Measurements from ENCODE around the gene CDK14. TPM values are rescaled to one million over a fixed set of nuclear protein-coding genes. Genes with fewer than 3 reads are reported as not detected.

Gene CDK14
- total and polyA plus RNA-seq, 2 of the 8 experiments (the other 6 are each of a cell fraction or from before 2014, with no cell fraction given) = 5.5 to 47.3 TPM

DNA sequence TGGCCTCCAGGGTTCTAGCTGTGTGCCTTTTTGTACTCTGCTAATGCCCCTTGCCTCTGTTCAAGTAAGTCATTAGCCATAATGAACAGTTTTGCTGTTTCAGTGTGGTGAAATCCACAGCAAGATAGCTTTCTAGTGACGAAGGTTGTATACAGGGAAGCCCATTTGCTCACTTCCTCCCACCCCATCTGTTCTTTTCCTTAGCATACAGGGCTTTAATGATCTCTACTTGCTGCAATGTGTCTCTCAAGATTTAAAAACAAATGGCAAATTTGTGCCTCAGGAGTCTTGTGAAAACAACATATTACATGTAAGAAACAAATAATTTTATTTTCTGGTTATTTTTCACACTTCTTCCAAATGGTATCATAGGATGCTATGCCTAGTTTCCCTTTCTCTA lies 243.2 kb downstream of the CDK14 start:
- Histone ChIP-seq H3K27me3 (replicated peaks in 1 of 4; ENCODE audit: control insufficient read depth in 3 of 4, extremely low read depth in 1 of 4, insufficient read depth in 3 of 4, low read length in 3 of 4) (no peaks in the 10 kb centered on the region), H3K36me3 (ENCODE audit: control insufficient read depth in 2 of 4, insufficient read depth in 4 of 4, low read length in 3 of 4) (no peaks in the 10 kb centered on the region; a peak in 1 of 8 replicates), H3K14ac (ENCODE audit: insufficient read length) (no peak overlapping the region), H3K9ac (replicated peaks in 1 of 4; ENCODE audit: extremely low read depth in 1 of 4, low read depth in 3 of 4, low read length in 3 of 4) (no peak overlapping the region), H2BK20ac (ENCODE audit: low read length) (no peak overlapping the region), H3K23me2 (ENCODE audit: low read depth, low read length) (no peaks in the 10 kb centered on the region), H3K79me1 (ENCODE audit: low read depth, low read length) (no peaks in the 10 kb centered on the region), H3K18ac (ENCODE audit: extremely low read depth, low read length) (no peak overlapping the region), H3K9me3 (ENCODE audit: insufficient read depth in 2 of 2, low read depth in 1 of 2, low read length in 1 of 2) (peaks cover 0 to 11% of the 10 kb centered on the region in 2 experiments; a peak in 2 of 4 replicates), H2AK5ac (ENCODE audit: low read depth, low read length) (no peak overlapping the region), H2BK12ac (ENCODE audit: low read depth, low read length) (no peak overlapping the region), H3K79me2 (ENCODE audit: control insufficient read depth in 1 of 2, insufficient read depth in 2 of 2, low read length in 2 of 2) (no peaks in the 10 kb centered on the region; a peak in 1 of 4 replicates), H3K4ac (replicated peaks; ENCODE audit: insufficient read length, low read depth, low read length) (no peak overlapping the region), H4K5ac (ENCODE audit: insufficient read length, low read depth, low read length) (no peak overlapping the region), H4K20me1 (replicated peaks in 1 of 2; ENCODE audit: control insufficient read depth in 1 of 2, insufficient read depth in 2 of 2, low read length in 2 of 2) (no peaks in the 10 kb centered on the region), H3K4me2 (ENCODE audit: insufficient read depth in 1 of 2, low read depth in 2 of 2, low read length in 2 of 2) (no peak overlapping the region), H2BK5ac (ENCODE audit: low read depth, low read length) (no peak overlapping the region), H2BK15ac (ENCODE audit: low read length) (no peak overlapping the region), H3K4me3 (ENCODE audit: extremely low read depth in 1 of 4, insufficient read depth in 2 of 4, low read depth in 3 of 4, low read length in 4 of 4) (no peak overlapping the region), H4K8ac (ENCODE audit: extremely low read depth, insufficient read depth, low read length) (no peak overlapping the region), H3K4me1 (replicated peaks in 1 of 4; ENCODE audit: control insufficient read depth in 3 of 4, insufficient read depth in 4 of 4, low read length in 3 of 4) (no peaks in the 10 kb centered on the region), H3K56ac (replicated peaks; ENCODE audit: insufficient read length, low read depth, low read length) (no peak overlapping the region), H2AFZ (ENCODE audit: low read length) (no peak overlapping the region), H3K27ac (ENCODE audit: low read depth, low read length) (no peak overlapping the region), H4K91ac (replicated peaks; ENCODE audit: insufficient read length, low read length) (no peak overlapping the region), H3K23ac (ENCODE audit: insufficient read length) (no peak overlapping the region), H2BK120ac (replicated peaks; ENCODE audit: low read depth, low read length) (no peak overlapping the region)
- 100% methylated on average over 1 of the region's 1 CpG; no CpG with 5 or more reads in 1 of the 2 experiments for WGBS, 2 experiments (ENCODE audit: extremely low coverage in 1 of 2, insufficient coverage in 1 of 2, insufficient read length in 1 of 2, insufficient replicate concordance in 2 of 2, low coverage in 1 of 2, low lambda C conversion rate in 2 of 2, missing lambda C conversion rate in 1 of 2)
- CTCF ChIA-PET (ENCODE audit: partially characterized antibody) = interaction anchor here (1.3 kb wide), 1 partner anchor 80 kb away, joined by 3 read pairs; no protein-coding TSS in a partner anchor
- DNase-seq (ENCODE audit: low read depth in 1 of 2, low spot score in 2 of 2) = no peak
- POLR2A ChIA-PET (ENCODE audit: partially characterized antibody) = no interaction called here
- no peak for FAIRE-seq
- TF ChIP-seq POLR2A (IDR thresholded peaks at IDR 0.05; ENCODE audit: control extremely low read depth in 1 of 2, low read depth in 2 of 2, low read length in 2 of 2) (no peak), HDAC6 (IDR thresholded peaks at IDR 0.05; ENCODE audit: low read depth, low read length) (no peak), RBBP5 (IDR thresholded peaks at IDR 0.05; ENCODE audit: borderline replicate concordance, low read depth, low read length) (no peak)
